HEK293T (cell line): ENCODE results near the gene IFI30.

Experiments used
- ARNT ChIP-seq: fragments of 450-650 bp; IDR thresholded peaks from 2 replicates; pipeline ENCODE4 v1.6.1; 2017; ENCODE audit warnings: mild to moderate bottlenecking
- BHLHE40 ChIP-seq: fragments of 450-650 bp; IDR thresholded peaks from 2 replicates; pipeline ENCODE4 v1.6.1; 2016; ENCODE audit warnings: mild to moderate bottlenecking, moderate library complexity, borderline replicate concordance
- CTBP1 ChIP-seq: fragments of 450-650 bp; IDR thresholded peaks from 2 replicates; pipeline ENCODE4 v1.6.1; 2016; ENCODE audit warnings: borderline replicate concordance
- ELF4 ChIP-seq: fragments of 450-650 bp; IDR thresholded peaks from 2 replicates; pipeline ENCODE4 v1.6.1; 2017; ENCODE audit warnings: antibody characterized with exemption
- FOXA1 ChIP-seq: fragments of 450-650 bp; IDR thresholded peaks from 2 replicates; pipeline ENCODE4 v1.6.1; 2016; ENCODE audit warnings: mild to moderate bottlenecking
- FOXK2 ChIP-seq: fragments of 450-650 bp; IDR thresholded peaks from 2 replicates; pipeline ENCODE4 v1.6.1; 2016; ENCODE audit warnings: mild to moderate bottlenecking
- FOXM1 ChIP-seq: fragments of 450-650 bp; IDR thresholded peaks from 2 replicates; pipeline ENCODE4 v1.6.1; 2017; ENCODE audit warnings: mild to moderate bottlenecking, borderline replicate concordance
- HDGF ChIP-seq: fragments of 450-650 bp; IDR thresholded peaks from 2 replicates; pipeline ENCODE4 v1.6.1; 2017; ENCODE audit warnings: antibody characterized with exemption, borderline replicate concordance
- NFRKB ChIP-seq: fragments of 450-650 bp; IDR thresholded peaks from 2 replicates; pipeline ENCODE4 v1.6.1; 2016; ENCODE audit warnings: mild to moderate bottlenecking, moderate library complexity
- SP1 ChIP-seq: fragments of 450-650 bp; IDR thresholded peaks from 2 replicates; pipeline ENCODE4 v1.6.1; 2017
- SUZ12 ChIP-seq: fragments of 450-650 bp; IDR thresholded peaks from 2 replicates; pipeline ENCODE4 v1.6.1; 2016; ENCODE audit warnings: mild to moderate bottlenecking
- TARDBP ChIP-seq: fragments of 450-650 bp; IDR thresholded peaks from 2 replicates; pipeline ENCODE4 v1.6.1; 2016
- ZNF384 ChIP-seq: fragments of 450-650 bp; IDR thresholded peaks from 2 replicates; pipeline ENCODE4 v1.6.1; 2016
- TF ChIP-seq, protein P1 (sequence below): fragments of 450-650 bp; IDR thresholded peaks from 2 replicates; pipeline ENCODE4 v1.6.1; 2016

- TF ChIP-seq NFRKB (no peak), FOXK2 (no peak), SP1 (no peak), HDGF (no peak), ZNF384 (no peak), BHLHE40 (no peak), SUZ12 (no peak), TARDBP (peak; percentile 95), ARNT (no peak), ELF4 (no peak), FOXM1 (no peak), FOXA1 (no peak), CTBP1 (no peak)
- TF ChIP-seq, protein P1, sequence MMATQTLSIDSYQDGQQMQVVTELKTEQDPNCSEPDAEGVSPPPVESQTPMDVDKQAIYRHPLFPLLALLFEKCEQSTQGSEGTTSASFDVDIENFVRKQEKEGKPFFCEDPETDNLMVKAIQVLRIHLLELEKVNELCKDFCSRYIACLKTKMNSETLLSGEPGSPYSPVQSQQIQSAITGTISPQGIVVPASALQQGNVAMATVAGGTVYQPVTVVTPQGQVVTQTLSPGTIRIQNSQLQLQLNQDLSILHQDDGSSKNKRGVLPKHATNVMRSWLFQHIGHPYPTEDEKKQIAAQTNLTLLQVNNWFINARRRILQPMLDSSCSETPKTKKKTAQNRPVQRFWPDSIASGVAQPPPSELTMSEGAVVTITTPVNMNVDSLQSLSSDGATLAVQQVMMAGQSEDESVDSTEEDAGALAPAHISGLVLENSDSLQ: no peak
These were observed 29.8 kb downstream of the IFI30 start for GRCh38 chr19:18203408-18203862.
